HepG2 (cell line): Measurements from ENCODE around the gene SRR.

Experiments used
- CTCF ChIP-seq: sonication (generic); formaldehyde crosslinking; IDR thresholded peaks from 2 replicates; pipeline ENCODE4 v1.5.0; 2020; ENCODE audit warnings: mild to moderate bottlenecking, missing genetic modification reagents, moderate library complexity
- EP300 ChIP-seq, 3 experiments: sonication (generic) in 1 of 3; formaldehyde crosslinking in 1 of 3; IDR thresholded peaks; 2 replicates each; pipeline versions ENCODE4 v1.5.1 to v1.6.1; 2011 to 2020; ENCODE audit warnings: low read depth in 2 of 3, low read length in 2 of 3, borderline replicate concordance in 1 of 3, improper control_type of control experiment in 1 of 3, mild to moderate bottlenecking in 1 of 3, missing genetic modification reagents in 1 of 3, moderate library complexity in 1 of 3
- POLR2AphosphoS5 ChIP-seq: IDR thresholded peaks from 2 replicates; pipeline ENCODE4 v1.6.1; 2012; ENCODE audit warnings: low read depth, low read length
- PTBP1 ChIP-seq: fragments of 200-400 bp; formaldehyde crosslinking; IDR thresholded peaks from 2 replicates; pipeline ENCODE4 v1.6.1; 2018; ENCODE audit warnings: low read length, low read depth; ENCODE audit not compliant: poor library complexity, severe bottlenecking
- RAD21 ChIP-seq: fragments of 450-650 bp; formaldehyde crosslinking; IDR thresholded peaks from 2 replicates; pipeline ENCODE4 v1.5.0; 2020; ENCODE audit warnings: mild to moderate bottlenecking
- RARG ChIP-seq: sonication (generic); formaldehyde crosslinking; IDR thresholded peaks from 2 replicates; pipeline ENCODE4 v1.4.0; 2020; ENCODE audit warnings: low read depth, mild to moderate bottlenecking, missing genetic modification reagents
- SAFB2 ChIP-seq: sonication (generic); formaldehyde crosslinking; IDR thresholded peaks from 2 replicates; pipeline ENCODE4 v1.5.1; 2020; ENCODE audit warnings: missing genetic modification reagents, low read depth, mild to moderate bottlenecking, borderline replicate concordance
- SMAD3 ChIP-seq: sonication (generic); formaldehyde crosslinking; IDR thresholded peaks from 2 replicates; pipeline ENCODE4 v1.4.0; 2020; ENCODE audit warnings: missing genetic modification reagents
- TAF1 ChIP-seq: sonication (generic); formaldehyde crosslinking; IDR thresholded peaks from 2 replicates; pipeline ENCODE4 v1.4.0; 2020; ENCODE audit warnings: missing genetic modification reagents
- ZNF337 ChIP-seq: sonication (generic); formaldehyde crosslinking; IDR thresholded peaks from 2 replicates; pipeline ENCODE4 v1.5.1; 2020; ENCODE audit warnings: missing genetic modification reagents, low read depth, mild to moderate bottlenecking, borderline replicate concordance

- TF ChIP-seq POLR2AphosphoS5 (no peak), TAF1 (CRISPR knock-in tag) (no peak), RAD21 (CRISPR knock-in tag) (no peak), ZNF337 (no peak), CTCF (CRISPR knock-in tag) (no peak), RARG (CRISPR knock-in tag) (no peak), SAFB2 (no peak), PTBP1 (no peak), EP300 (IDR thresholded peaks at IDR 0.05; ENCODE audit: low read depth in 2 of 2, low read length in 2 of 2) (no peak), EP300 (CRISPR knock-in tag; IDR thresholded peaks at IDR 0.05; ENCODE audit: borderline replicate concordance) (no peak), SMAD3 (CRISPR knock-in tag) (no peak)
Measured at GRCh38 chr17:2292100-2292499, 11.7 kb upstream of the SRR start.
